ENCODE measurements around the gene TRMT13.

The TRMT13 gene, protein sequence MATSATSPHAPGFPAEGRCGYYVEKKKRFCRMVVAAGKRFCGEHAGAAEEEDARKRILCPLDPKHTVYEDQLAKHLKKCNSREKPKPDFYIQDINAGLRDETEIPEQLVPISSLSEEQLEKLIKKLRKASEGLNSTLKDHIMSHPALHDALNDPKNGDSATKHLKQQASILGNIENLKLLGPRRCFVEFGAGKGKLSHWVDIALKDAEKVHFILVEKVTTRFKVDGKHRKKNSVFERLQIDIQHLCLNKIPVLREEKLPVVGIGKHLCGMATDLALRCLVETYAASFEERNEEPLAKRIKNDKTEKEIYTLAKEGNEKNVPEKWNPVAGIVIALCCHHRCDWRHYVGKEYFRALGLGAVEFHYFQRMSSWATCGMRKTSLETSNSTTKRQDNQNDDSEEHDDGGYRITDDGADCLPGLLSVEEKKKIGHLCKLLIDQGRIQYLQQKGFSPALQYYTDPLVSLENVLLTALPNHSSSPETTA

DNA sequence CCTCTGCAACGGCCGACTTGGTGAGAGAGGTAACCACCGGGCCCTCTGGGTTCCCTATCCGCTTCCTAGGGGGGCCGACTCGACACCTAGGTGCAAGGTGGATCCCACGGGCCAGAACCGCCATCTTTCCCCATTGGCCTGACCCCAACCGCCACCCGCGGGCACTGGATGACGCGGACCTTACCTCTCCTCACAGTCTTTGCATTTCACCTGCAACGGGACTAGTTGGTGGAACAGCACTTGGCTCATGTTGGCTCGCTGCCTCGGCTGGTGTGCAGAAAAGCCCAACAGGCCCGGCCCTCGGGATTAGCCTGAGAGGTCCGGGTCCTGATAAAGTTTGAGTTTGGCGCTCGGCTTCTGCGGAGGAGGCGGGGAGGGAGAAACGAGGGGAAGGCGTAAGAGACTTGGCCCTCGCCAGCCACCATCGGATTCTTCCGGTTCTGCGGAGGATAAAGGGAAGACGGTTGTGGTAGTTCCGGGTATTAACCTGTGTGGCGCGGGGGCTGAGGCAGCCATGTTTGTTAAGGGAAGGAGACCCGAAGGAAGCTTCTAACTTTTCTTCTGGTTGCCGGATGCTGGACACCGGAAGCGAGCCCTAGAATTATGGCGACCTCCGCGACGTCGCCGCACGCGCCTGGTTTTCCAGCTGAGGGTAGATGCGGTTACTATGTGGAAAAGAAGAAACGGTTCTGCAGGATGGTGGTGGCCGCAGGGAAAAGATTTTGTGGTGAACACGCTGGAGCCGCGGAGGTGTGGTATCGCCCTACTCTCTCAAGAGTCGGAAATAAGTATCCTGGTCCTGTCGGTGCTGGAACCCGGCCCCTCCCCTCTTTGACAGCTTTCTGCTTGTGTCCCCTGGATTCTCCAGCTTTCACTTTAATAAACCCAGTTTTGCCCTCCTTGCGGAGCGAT lies at the start of gene TRMT13, which contains the start of gene SASS6:
Gene TRMT13, plus strand, starts transcription at position 598 of the 912 bp plus-strand sequence. Its CDS starts 6 bp downstream, at position 604.
Gene SASS6, minus strand, starts transcription at position 365 of the 912 bp plus-strand sequence. Its CDS starts 116 bp downstream, at position 249.
- DNase-seq = peak; percentile 99

DNA sequence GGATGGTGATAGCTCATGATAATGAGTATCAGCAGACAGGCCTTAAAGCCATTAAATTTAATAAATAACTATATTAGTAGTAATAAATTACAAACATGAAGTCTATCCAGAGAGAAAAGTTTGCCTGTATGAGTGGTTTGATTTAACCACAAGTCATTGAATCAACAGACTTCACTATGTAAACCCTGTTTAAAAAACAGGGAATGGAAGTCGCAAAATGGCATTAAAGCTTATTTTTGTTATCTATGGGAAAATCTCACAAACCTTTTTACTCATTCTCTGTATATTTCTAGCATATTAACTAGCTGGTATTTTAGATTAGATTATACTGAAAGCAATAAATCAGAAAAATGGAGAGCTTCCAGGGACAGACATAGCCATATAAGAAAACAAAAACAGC lies 45.6 kb upstream of the TRMT13 start:
- no peak for DNase-seq

DNA sequence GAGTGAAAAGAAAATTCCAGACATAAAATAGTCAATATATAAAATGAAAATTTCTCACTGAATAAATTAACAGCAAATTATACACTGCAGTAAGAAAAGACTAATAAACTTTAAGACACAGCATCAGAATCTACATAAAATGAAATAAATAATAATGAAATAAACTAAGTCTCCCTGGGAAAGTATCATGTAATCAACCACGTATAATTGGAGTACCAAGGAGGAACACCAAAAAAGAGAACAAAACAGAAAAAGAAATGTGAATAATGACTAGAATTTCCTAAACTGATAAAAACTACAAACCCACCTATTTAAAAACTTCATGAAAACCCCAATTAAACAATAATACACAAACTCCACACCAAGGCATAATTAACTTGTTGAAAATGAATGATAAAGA lies 43.9 kb upstream of the TRMT13 start:
- DNase-seq = no peak

DNA sequence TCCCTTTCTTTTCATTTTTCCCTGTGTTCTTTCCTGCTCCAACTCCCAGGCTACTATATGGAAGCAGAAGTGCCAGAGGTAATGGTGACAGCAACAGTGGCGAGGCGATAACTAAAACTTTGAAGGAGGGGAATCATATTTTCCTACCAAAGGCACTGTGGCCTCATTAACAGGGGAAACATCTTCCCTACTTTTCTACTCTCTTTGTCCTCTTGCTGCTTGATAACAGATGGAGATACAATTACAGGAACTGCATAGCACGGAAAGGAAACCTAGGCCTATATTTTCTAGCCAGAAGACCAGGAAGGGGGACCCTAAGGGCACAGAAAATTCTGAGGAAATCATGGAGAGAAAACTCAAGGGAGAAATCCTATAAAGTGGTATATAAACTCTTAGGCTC lies 42.5 kb upstream of the TRMT13 start:
- no peak for DNase-seq

DNA sequence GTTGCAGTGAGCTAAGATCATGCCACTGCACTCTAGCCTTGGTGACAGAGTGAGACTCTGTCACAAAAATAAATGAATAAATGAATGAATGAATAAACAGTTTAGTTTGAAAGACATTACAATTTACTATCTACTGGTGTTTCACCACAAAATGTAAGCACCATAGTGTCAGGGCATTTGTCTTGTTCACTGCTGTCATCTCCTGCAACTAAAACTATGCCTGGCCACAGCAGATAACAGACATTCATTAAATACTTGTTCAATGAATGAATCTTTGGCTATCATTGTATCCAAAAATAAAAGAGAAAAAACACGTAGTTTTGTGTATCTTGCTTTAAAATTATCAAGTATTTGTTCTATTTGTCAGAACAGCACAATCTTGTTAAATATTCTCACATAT lies 32.8 kb upstream of the TRMT13 start:
- no peak for DNase-seq

DNA sequence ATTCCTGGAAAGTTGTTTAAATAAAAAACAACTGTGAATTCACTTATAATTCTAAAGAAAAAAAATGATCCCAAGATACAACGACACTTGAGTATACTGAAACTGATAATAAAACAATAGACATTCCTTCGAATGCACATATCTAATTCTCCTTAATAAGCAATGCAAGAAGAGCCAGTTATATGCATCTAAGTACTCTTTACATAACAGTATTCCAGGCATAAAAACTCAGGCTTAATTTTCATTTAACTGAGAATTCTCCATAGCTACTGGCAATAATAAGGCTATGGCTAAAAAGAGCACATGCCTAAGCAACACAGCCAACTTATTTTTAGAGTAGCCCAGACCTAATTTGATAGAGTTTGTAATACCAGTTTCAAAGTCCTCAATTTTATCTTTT lies 31.4 kb upstream of the TRMT13 start:
- no peak for DNase-seq

DNA sequence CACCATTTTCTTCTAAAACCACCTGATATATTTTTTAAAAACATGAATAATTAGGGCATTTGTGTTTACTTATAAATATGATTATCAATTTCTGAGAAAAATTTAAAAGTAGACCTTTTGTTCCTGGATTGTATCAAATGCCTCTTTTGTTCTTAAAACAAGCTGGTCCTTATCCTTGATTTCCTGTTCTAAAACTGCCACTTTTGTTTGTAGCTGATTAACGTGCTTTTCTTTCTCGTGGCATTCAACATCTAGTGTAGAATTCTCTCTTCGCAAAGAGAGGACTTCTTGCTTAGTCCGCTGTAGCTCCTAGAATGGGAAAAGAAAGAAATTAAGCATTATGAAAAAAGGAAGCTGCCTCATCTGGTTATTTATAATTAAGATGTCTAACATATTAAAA lies 25.3 kb upstream of the TRMT13 start:
- no peak for DNase-seq

DNA sequence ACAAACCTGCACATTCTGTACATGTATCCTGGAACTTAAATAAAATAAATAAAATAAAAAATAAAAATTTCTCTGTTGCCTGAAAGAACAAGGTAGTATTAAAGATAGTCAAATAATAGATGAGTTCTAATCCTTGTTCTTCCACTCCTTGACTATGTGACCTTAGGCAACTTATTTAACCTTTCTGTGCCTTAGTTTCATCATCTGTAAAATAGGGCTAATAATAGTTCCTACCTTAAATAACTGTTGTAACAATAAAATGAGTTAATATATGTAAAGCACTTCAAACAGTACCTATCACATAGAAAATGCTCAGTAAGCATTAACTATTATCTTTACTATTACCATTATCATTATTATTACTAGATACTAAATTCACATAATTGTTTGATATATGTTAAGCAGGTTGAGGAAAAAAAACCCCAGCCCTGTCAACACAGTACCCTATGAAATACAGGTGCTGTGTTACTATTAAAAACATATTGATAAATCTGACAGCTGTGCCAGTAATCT lies 23.4 kb upstream of the TRMT13 start:
- DNase-seq = no peak

DNA sequence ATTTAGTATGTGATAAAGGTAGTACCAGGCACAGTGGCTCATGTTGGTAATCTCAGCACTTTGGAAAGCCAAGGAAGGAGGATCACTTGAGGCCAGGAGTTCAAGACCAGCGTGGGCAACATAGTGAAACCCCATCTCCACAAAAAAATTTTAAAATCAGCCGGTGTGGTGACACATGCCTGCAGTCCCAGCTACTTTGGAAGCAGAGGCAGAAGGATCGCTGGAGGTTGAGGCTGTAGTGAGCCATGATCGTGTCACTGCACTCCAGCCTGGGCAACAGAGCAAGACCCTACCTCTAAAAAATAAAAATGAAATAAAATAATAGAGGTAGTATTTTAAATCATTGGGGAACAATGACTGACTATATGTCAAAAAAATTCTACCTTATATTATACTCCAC lies 17.4 kb upstream of the TRMT13 start:
- no peak for DNase-seq

DNA sequence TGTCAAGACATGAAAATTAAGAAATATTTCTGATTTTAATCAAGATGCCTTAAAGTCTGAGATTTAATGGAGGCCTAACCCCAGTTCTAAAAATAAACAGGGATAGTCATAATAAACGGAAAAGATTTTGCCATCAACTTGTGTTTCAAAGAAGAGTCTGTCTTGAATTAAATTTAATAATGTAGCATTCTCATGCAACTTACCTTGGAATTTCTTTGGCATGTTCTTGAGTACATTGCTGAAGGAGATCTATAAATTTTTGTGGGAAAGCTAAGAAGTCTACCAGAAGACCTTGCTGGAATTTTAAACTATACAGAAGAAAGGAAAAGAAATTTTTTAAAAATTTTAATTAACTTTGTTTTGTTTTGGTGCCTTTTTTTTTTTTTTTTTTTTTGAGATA lies 10.8 kb upstream of the TRMT13 start:
- DNase-seq = no peak

DNA sequence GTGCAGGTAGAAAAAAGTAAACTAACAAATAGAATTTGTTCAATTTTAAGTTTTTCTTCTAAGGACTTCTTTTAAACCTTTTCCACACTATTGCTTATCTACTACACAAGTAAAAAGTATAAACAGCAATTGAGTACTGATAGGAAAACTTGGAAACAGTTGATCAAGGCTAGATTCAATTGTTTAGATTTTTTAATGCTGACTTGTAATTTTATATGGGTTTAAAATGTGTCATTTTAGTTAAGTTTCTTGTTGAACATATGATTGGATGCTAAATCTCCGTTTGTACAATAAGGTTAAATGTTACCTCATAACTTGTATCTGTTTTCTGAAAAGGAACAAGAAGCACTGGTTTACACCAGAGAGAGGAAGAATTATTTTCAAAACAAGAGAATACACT lies 5.7 kb upstream of the TRMT13 start:
- no peak for DNase-seq

DNA sequence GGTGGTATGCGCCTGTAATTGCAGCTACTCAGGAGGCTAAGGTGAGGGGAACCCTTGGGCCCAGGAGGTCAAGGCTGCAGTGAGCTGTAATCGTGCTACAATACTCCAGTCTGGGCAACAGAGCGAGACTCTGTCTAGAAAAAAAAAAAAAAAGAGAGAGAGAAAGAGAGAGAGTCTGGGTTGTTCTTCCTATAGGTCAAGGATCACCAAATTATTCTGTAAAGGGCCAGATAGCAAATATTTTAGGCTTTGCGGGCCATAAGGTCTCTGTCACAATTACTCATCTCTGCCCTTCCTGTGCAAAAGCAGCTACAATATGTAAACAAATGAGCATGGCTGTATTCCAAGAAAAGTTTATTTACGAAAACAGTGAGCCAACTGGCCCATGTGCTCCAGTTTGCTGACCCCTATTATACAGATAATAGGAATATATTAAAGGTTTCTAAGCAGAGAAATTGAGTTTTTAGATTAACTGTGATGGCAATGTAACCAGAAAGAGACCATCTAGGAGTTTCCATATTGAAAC lies 2.3 kb upstream of the TRMT13 start:
- DNase-seq = no peak

DNA sequence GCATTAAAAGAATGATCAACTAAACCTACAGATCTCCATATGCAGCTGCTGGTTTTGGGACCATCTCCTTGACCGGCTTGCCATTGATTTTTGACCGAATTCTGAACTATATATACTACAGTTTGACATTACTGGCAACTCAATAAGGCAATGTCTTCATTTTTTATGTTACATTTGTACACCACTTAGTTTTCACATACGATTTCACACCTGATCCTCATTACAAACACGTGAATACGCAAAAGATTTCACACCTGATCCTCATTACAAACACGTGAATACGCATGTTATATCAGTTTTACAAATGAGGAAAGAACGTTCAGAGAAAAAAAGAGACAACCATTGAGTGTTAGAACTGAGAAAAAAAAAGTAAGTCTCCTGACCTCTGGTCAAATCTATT lies 1.3 kb upstream of the TRMT13 start:
- DNase-seq = no peak

DNA sequence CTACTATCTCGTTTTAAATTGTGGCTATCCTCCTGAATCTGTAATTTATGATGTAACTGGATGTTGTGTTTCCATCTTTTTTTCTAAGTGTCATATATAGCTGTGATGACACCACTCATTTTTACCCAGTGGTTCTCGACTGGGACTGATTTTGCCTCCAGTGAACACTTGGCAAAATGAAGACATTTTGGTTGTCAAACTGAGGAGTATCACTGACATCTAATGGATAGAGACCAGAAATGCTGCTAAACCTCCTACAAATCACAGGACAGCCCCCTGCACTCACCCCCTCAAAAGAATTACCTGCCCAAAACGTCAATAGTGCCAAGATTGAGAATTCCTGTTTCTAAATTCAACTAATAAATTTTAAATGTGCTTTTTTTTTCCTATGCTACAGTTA lies 1.9 kb downstream of the TRMT13 start:
- no peak for DNase-seq

DNA sequence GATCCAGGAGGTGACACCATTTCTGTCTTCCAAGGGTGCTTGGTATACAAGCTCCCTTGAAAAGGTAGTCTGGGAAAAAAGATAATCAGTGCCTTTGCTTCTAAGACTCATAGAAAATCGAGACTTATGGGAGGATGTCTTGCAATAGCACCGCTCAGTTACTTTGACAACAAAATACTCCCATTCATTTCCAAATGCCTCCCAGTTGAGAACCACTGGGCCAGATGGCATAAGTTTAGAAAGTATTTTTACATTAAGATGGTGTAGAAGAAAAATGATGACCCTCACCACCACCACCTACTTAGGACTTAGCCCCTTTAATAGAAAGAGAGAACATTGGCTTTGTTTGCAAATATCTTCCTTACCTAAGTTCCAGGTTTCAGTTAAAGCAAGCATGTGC lies 4.6 kb downstream of the TRMT13 start:
- no peak for DNase-seq

DNA sequence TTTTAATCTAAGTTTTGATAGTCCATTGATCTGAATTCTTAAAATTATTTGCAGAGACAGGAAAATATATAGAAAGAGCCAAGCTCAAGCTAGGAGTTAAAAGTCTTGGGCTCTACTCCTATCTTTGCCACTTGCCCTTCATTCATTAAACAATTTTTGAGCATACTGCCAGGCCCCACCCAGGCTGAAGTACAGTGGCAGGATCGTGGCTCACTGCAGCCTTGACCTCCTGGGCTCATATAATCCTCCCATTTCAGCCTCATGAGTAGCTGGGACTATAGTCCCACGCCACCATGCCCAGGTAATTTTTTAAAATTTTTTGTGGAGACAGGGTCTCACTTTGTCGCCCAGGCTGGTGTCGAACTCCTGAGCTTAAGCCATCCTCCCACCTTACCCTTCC lies 8.2 kb downstream of the TRMT13 start:
- no peak for DNase-seq

DNA sequence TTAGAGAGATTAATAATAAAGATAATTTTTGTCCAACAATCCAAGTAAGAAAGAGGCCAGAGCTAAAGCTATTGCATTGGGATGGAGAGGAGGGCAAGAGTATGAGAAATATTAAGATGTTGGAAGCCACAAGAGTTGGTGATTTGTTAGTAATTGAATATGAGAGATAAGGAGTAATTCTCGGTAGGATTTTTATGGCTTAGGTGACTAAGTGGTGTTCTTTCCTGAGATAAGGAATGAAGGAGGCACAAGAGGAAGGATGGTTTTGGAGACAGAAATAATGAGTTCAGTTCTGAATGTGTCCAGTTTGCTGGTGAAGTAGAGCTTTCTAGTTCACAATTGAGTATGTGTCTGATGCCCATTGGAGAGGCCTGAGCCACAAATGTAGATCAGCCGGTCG lies 9.4 kb downstream of the TRMT13 start:
- DNase-seq = no peak

DNA sequence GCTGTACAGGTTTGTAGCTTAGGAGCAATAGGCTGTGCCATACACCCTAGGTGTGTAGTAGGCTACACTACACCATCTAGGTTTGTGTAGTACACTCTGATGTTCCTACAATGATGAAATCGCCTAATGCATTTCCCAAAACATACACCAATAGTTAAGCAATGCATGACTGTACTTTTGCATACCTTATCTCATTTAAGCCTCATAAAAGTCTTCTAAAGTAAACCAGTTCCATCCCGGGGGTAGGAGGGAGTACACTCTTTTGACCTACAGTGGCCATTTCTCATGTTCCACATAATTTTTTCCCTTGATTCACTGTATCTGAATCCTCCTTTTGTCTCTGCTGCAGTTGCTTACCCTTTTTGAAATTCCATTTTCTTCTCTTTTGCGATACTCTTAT lies 12.2 kb downstream of the TRMT13 start:
- DNase-seq = no peak

DNA sequence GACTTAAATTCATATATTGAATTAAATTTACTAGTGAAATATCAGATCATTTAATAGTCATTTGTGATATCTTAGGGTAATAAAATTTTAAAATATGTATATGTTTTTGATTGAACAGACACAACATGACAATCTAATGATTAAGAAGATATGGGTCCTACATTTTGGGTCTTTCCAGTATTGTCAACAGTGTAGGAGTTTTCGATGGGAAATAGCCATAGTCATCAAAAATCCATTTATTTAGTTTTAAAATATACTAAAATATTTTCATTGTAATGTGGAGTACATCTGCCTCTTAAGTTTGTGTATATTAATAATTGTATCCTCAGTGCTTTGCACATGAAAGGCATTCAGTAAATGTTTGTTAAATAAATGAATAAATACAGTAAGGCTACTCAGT lies 14.0 kb downstream of the TRMT13 start:
- DNase-seq = no peak

DNA sequence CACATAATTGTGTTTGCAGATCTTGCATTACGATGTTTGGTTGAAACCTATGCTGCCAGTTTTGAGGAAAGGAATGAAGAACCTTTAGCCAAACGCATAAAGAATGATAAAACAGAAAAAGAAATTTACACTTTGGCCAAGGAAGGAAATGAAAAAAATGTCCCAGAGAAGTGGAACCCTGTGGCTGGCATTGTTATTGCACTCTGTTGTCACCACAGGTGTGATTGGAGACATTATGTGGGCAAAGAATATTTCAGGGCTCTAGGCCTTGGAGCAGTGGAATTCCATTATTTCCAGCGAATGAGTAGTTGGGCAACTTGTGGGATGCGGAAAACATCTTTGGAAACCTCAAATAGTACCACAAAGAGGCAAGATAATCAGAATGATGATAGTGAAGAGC lies 14.9 kb downstream of the TRMT13 start:
- DNase-seq = no peak

DNA sequence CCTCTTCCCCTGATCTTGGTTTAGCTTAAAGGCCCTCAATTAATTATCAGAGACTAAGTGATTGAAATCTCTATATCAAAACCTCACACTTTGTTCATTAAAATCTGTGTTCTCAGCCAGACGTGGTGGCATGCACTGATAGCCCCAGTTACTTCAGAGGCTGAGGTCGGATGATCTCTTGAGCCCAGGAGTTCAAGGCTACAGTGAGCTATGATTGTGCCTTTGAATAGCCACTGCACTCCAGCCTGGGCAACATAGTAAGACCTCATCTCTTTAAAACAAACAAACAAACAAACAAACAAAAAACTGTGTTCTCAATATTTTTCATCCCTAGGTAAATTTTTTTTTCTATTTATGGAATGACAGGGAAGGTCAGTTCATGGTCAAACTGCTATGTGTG lies 18.7 kb downstream of the TRMT13 start:
- no peak for DNase-seq

DNA sequence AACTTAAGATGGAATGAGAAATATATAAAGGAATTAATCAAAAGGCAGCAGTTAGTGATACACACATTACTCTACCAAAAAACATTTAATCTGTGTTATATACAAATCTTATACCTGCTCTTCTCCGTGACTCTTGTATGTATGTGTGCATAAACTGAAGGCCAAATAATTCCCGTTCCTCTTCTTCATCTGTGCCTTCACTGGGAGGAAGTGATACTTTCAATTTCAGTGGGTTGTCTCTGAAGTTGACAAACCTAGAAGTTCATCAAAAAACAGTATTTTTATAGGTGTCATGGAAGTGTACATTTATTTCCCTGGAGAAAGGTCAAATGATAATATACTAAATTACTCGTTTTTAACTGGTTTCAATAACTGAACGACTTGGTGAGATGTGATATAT lies 19.3 kb downstream of the TRMT13 start:
- no peak for DNase-seq

DNA sequence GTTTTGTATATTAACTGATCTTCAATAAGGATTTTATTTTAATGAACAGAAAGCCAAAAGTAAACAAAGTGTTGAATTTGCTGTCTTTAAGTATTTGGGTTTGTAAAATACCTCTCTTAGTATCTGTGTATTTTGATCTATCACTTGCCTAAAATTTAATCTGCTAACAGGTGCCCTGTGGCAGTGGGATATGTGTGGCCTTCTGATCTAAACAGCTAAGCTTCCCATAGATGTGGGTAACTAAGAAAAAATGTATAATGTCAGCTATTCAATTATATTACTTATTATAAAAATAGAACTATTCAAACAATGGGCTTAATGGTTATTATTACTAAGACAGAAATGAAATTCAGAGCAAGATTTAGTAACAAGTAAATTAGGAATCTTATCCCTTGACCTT lies 29.9 kb downstream of the TRMT13 start:
- no peak for DNase-seq
